Naive thymus-derived CD4-positive, alpha-beta T cell (primary cell): ENCODE data around the gene TAS2R8. TPM values are rescaled to one million over a fixed set of nuclear protein-coding genes. Genes with fewer than 3 reads are reported as not detected.
A peak's percentile ranks its signal among the peaks of the same experiment; 100 is the strongest.
"Not testable (repeated sequence)": the region's sequence is repeated elsewhere in the genome, so short reads cannot be mapped to it uniquely, and the experiment has no call there.

Experiments
- ATAC-seq: fragments of 150-1000 bp; cut with Tn5 transposase; 2 replicates; pipeline ENCODE4 v1.10.0; 2021; ENCODE audit warnings: mild to moderate bottlenecking, moderate library complexity
- CTCF ChIA-PET: fragments of 350-600 bp; sonication (Branson Sonifier 250); formaldehyde crosslinking; loops from one replicate; lab custom pipeline; 2021; ENCODE audit warnings: antibody characterized with exemption; lab: Charles Lee
- POLR2A ChIA-PET: fragments of 350-600 bp; sonication (Branson Sonifier 250); formaldehyde crosslinking; loops from one replicate; lab custom pipeline; 2021; ENCODE audit warnings: antibody characterized with exemption, inconsistent platforms; lab: Charles Lee
- DNase-seq, 9 donors: peaks; one replicate each; pipeline versions ENCODE4 v3.0.0 to v3.0.0-alpha.2; 2020 to 2022; ENCODE audit warnings: mixed read lengths in 1 of 9
- H3K27ac ChIP-seq: one replicate; pipeline ENCODE4 v1.7.0; 2013; ENCODE audit warnings: mild to moderate bottlenecking, low read depth, low read length, moderate library complexity
- H3K27me3 ChIP-seq, 2 donors: one replicate each; pipeline ENCODE4 v1.7.0; 2013; ENCODE audit warnings: low read length in 2 of 2, mild to moderate bottlenecking in 2 of 2, moderate library complexity in 2 of 2; ENCODE audit not compliant: control insufficient read depth in 2 of 2, insufficient read depth in 2 of 2
- H3K36me3 ChIP-seq, 3 experiments: 1 replicate in 2 of 3; 2 replicates in 1 of 3; pipeline ENCODE4 v1.7.0; 2013; ENCODE audit warnings: low read length in 3 of 3, mild to moderate bottlenecking in 3 of 3, moderate library complexity in 1 of 3; ENCODE audit not compliant: insufficient read depth in 3 of 3, control insufficient read depth in 2 of 3
- H3K4me1 ChIP-seq, 2 donors: one replicate each; pipeline ENCODE4 v1.7.0; 2013; ENCODE audit warnings: low read length in 2 of 2, mild to moderate bottlenecking in 2 of 2, moderate library complexity in 1 of 2; ENCODE audit not compliant: control insufficient read depth in 2 of 2, insufficient read depth in 2 of 2
- H3K4me3 ChIP-seq: 2 replicates; pipeline ENCODE4 v1.7.0; 2013; ENCODE audit warnings: mild to moderate bottlenecking, low read length
- H3K9me3 ChIP-seq, 3 experiments: 1 replicate in 2 of 3; 2 replicates in 1 of 3; pipeline ENCODE4 v1.7.0; 2013; ENCODE audit warnings: low read length in 3 of 3; ENCODE audit not compliant: control insufficient read depth in 2 of 3
- H3K27ac Mint-ChIP-seq, 9 donors: one replicate each; pipeline ENCODE4 v1.8.0; 2020 to 2022; ENCODE audit warnings: mixed read lengths in 9 of 9, mild to moderate bottlenecking in 8 of 9, moderate library complexity in 5 of 9, inconsistent platforms in 2 of 9
- H3K27me3 Mint-ChIP-seq, 5 donors: one replicate each; pipeline ENCODE4 v1.8.0; 2021 to 2022; ENCODE audit warnings: mixed read lengths in 5 of 5, mild to moderate bottlenecking in 1 of 5
- H3K36me3 Mint-ChIP-seq, 5 donors: one replicate each; pipeline ENCODE4 v1.8.0; 2020 to 2022; ENCODE audit warnings: mixed read lengths in 5 of 5, mild to moderate bottlenecking in 3 of 5, inconsistent platforms in 1 of 5
- H3K4me1 Mint-ChIP-seq, 7 donors: one replicate each; pipeline ENCODE4 v1.8.0; 2020 to 2022; ENCODE audit warnings: mixed read lengths in 7 of 7, mild to moderate bottlenecking in 3 of 7, inconsistent platforms in 1 of 7
- H3K4me3 Mint-ChIP-seq, 10 donors: one replicate each; pipeline ENCODE4 v1.8.0; 2020 to 2022; ENCODE audit warnings: mild to moderate bottlenecking in 10 of 10, mixed read lengths in 10 of 10, moderate library complexity in 6 of 10, inconsistent platforms in 2 of 10
- H3K9me3 Mint-ChIP-seq, 11 donors: one replicate each; pipeline ENCODE4 v1.8.0; 2020 to 2022; ENCODE audit warnings: mixed read lengths in 11 of 11, mild to moderate bottlenecking in 4 of 11, inconsistent platforms in 1 of 11, moderate library complexity in 1 of 11
- intact Hi-C, 2 donors: fragments of 100-400 bp; cut with micrococcal nuclease; formaldehyde crosslinking; loops; one replicate each; pipeline ENCODE4 v1.15.1; 2023
- polyA plus RNA-seq, 2 donors: library from polyadenylated mRNA; unstranded; fragments of 300-500 nt; fragmentation: Illumina TruSeq; gene quantifications; one replicate each; pipeline ENCODE4 v1.2.3, GENCODE V29; 2021
- total RNA-seq, 6 experiments: library from RNA in 5 of 6; stranded (reverse) in 5 of 6; gene quantifications; 1 replicate in 5 of 6; 2 replicates in 1 of 6; pipeline ENCODE4 v1.2.3 and lab custom pipeline; 2021 to 2026

TAS2R8 gene
- total and polyA plus RNA-seq, 7 experiments from 2014 or later, result not detected

- ChIA-PET CTCF (interaction anchor here (0.6 kb wide), 1 partner anchor 17 kb away, joined by 3 read pairs; no protein-coding TSS in a partner anchor), POLR2A (no interaction called here)
- no peak for DNase-seq
- Mint-ChIP-seq H3K27me3 (peaks cover 23 to 36% (median 31%) of the 10 kb centered on the region in 5 donors), H3K9me3 (no peaks in the 10 kb centered on the region), H3K27ac (no peak within 1 kb of the TSS), H3K4me3 (no peak within 1 kb of the TSS), H3K4me1 (no peaks in the 10 kb centered on the region), H3K36me3 (no peaks in the 10 kb centered on the region)
- Histone ChIP-seq H3K4me1 (no peaks in the 10 kb centered on the region), H3K4me3 (no peak within 1 kb of the TSS), H3K36me3 (no peaks in the 10 kb centered on the region), H3K9me3 (no peaks in the 10 kb centered on the region), H3K27me3 (no peaks in the 10 kb centered on the region), H3K27ac (no peak within 1 kb of the TSS)
- ATAC-seq, result no peak
- intact Hi-C loops, result no loop called here
These were observed 4.5 kb downstream of the TAS2R8 start, which contains the start of gene TAS2R7 for GRCh38 chr12:10802587-10802986. Gene TAS2R7 (minus strand): TSS chr12:10802627. CDS start chr12:10802570, 57 bp downstream.

- DNase-seq (no peak), ATAC-seq (no peak)
- H3K27me3 ChIP-seq, result peaks cover 0 to 2% of the 10 kb centered on the region in 2 donors
- POLR2A ChIA-PET, result no interaction called here
- H3K27me3 Mint-ChIP-seq, result peaks cover 24 to 39% (median 33%) of the 10 kb centered on the region in 5 donors
- CTCF ChIA-PET, result no interaction called here
- H3K27ac Mint-ChIP-seq, result no peak overlapping the region
- no peaks in the 10 kb centered on the region for H3K36me3 Mint-ChIP-seq
- H3K4me3 Mint-ChIP-seq, result no peak overlapping the region
- no peaks in the 10 kb centered on the region for H3K36me3 ChIP-seq
- H3K27ac ChIP-seq, result no peak overlapping the region
- H3K9me3 ChIP-seq, result no peaks in the 10 kb centered on the region
- no peaks in the 10 kb centered on the region for H3K9me3 Mint-ChIP-seq
- H3K4me1 ChIP-seq, result no peaks in the 10 kb centered on the region
- intact Hi-C loops, result no loop called here
- no peaks in the 10 kb centered on the region for H3K4me1 Mint-ChIP-seq
- H3K4me3 ChIP-seq, result no peak overlapping the region
These were observed 5.3 kb downstream of the TAS2R8 start for GRCh38 chr12:10801741-10802140.

GRCh38 chr12:10794222-10794621 is 12.9 kb downstream of the TAS2R8 start:
- H3K4me3 Mint-ChIP-seq, result no peak overlapping the region
- no peak for ATAC-seq
- H3K9me3 Mint-ChIP-seq, result peaks cover 0 to 3% (median 0%) of the 10 kb centered on the region in 11 donors
- peaks cover 0 to 3% (median 0%) of the 10 kb centered on the region in 5 donors for H3K36me3 Mint-ChIP-seq
- H3K4me1 Mint-ChIP-seq, result no peaks in the 10 kb centered on the region
- no peak overlapping the region for H3K27ac Mint-ChIP-seq
- no peak for DNase-seq
- intact Hi-C loops, result no loop called here
- peaks cover 3% of the 10 kb centered on the region in 2 donors for H3K27me3 ChIP-seq
- CTCF ChIA-PET, result no interaction called here
- H3K4me3 ChIP-seq, result no peak overlapping the region
- POLR2A ChIA-PET, result no interaction called here
- H3K27me3 Mint-ChIP-seq, result peaks cover 5 to 21% (median 13%) of the 10 kb centered on the region in 5 donors
- no peaks in the 10 kb centered on the region for H3K36me3 ChIP-seq
- H3K27ac ChIP-seq, result no peak overlapping the region
- H3K4me1 ChIP-seq, result no peaks in the 10 kb centered on the region
- no peaks in the 10 kb centered on the region for H3K9me3 ChIP-seq

GRCh38 chr12:10791769-10792168 is 15.3 kb downstream of the TAS2R8 start:
- ATAC-seq, H3K27me3 ChIP-seq, H3K9me3 Mint-ChIP-seq, H3K4me1 ChIP-seq, CTCF ChIA-PET, H3K4me3 ChIP-seq, H3K36me3 ChIP-seq, H3K27ac Mint-ChIP-seq, H3K27ac ChIP-seq, DNase-seq, intact Hi-C loops, H3K9me3 ChIP-seq, POLR2A ChIA-PET, H3K4me1 Mint-ChIP-seq, H3K36me3 Mint-ChIP-seq, H3K4me3 Mint-ChIP-seq: not testable (repeated sequence)
- peaks cover 0 to 19% (median 14%) of the 10 kb centered on the region in 5 donors for H3K27me3 Mint-ChIP-seq

- Mint-ChIP-seq H3K27me3 (peaks cover 9 to 15% (median 14%) of the 10 kb centered on the region in 5 donors), H3K36me3 (no peaks in the 10 kb centered on the region), H3K9me3 (no peaks in the 10 kb centered on the region), H3K4me3 (no peak overlapping the region), H3K27ac (no peak overlapping the region), H3K4me1 (no peaks in the 10 kb centered on the region)
- no peaks in the 10 kb centered on the region for H3K36me3 ChIP-seq
- CTCF ChIA-PET, result no interaction called here
- no peaks in the 10 kb centered on the region for H3K27me3 ChIP-seq
- H3K9me3 ChIP-seq, result no peaks in the 10 kb centered on the region
- no peaks in the 10 kb centered on the region for H3K4me1 ChIP-seq
- ATAC-seq (no peak), DNase-seq (no peak)
- H3K4me3 ChIP-seq, result no peak overlapping the region
- H3K27ac ChIP-seq, result no peak overlapping the region
- intact Hi-C loops, result no loop called here
- POLR2A ChIA-PET, result no interaction called here
These were observed 23.8 kb downstream of the TAS2R8 start for GRCh38 chr12:10783252-10783651.

GRCh38 chr12:10779103-10779502 is 28.0 kb downstream of the TAS2R8 start:
- Mint-ChIP-seq H3K4me1 (no peaks in the 10 kb centered on the region), H3K36me3 (no peaks in the 10 kb centered on the region), H3K27ac (no peak overlapping the region), H3K9me3 (no peaks in the 10 kb centered on the region), H3K27me3 (peaks cover 9 to 20% (median 17%) of the 10 kb centered on the region in 5 donors), H3K4me3 (no peak overlapping the region)
- ChIA-PET POLR2A (no interaction called here), CTCF (interaction anchor here (1.3 to 1.4 kb wide), 2 partner anchors 8 to 708 kb away, joined by 5 read pairs; no protein-coding TSS in a partner anchor)
- H3K27me3 ChIP-seq, result no peaks in the 10 kb centered on the region
- H3K36me3 ChIP-seq, result no peaks in the 10 kb centered on the region
- H3K4me3 ChIP-seq, result no peak overlapping the region
- intact Hi-C loops, result no loop called here
- no peaks in the 10 kb centered on the region for H3K4me1 ChIP-seq
- H3K27ac ChIP-seq, result no peak overlapping the region
- no peak for ATAC-seq
- no peak for DNase-seq
- no peaks in the 10 kb centered on the region for H3K9me3 ChIP-seq

- intact Hi-C loops, result loop anchor here (1.0 to 5.0 kb wide), 4 partner anchors 428 to 1556 kb away; no protein-coding TSS in a partner anchor
- ATAC-seq (peak; percentile 63), DNase-seq (peak in 7 of 9 donors; percentile 9 to 56 (median 45))
- Histone ChIP-seq H3K4me1 (no peaks in the 10 kb centered on the region), H3K9me3 (no peaks in the 10 kb centered on the region), H3K27me3 (no peaks in the 10 kb centered on the region), H3K36me3 (no peaks in the 10 kb centered on the region), H3K4me3 (no peak overlapping the region), H3K27ac (no peak overlapping the region)
- Mint-ChIP-seq H3K27me3 (peaks cover 41 to 56% (median 52%) of the 10 kb centered on the region in 5 donors), H3K27ac (no peak overlapping the region), H3K4me3 (no peak overlapping the region), H3K4me1 (no peaks in the 10 kb centered on the region), H3K9me3 (no peaks in the 10 kb centered on the region), H3K36me3 (no peaks in the 10 kb centered on the region)
- CTCF ChIA-PET, result interaction anchor here (0.6 to 4.2 kb wide), 8 partner anchors 9 to 1262 kb away, joined by 3 to 37 read pairs (median 4); no protein-coding TSS in a partner anchor
- POLR2A ChIA-PET, result no interaction called here
These were observed 35.9 kb downstream of the TAS2R8 start for GRCh38 chr12:10771132-10771733.
